ENCODE measurements around the gene HSD17B1. TPM values are rescaled to one million over a fixed set of nuclear protein-coding genes. Genes with fewer than 3 reads are reported as not detected.

The HSD17B1 gene
- total RNA-seq, 1 experiment from 2014 or later = 1.5 TPM

- H2AFZ ChIP-seq (ENCODE audit: low read length) = no peak overlapping the region
- H3K4me1 ChIP-seq (ENCODE audit: insufficient read depth, low read length) = no peaks in the 10 kb centered on the region
- no peaks in the 10 kb centered on the region for H3K36me3 ChIP-seq (ENCODE audit: low read depth, low read length)
- H3K9me2 ChIP-seq (replicated peaks; ENCODE audit: low read length) = no peaks in the 10 kb centered on the region
- DNase-seq = no peak
- H3K9me3 ChIP-seq (ENCODE audit: low read length) = no peaks in the 10 kb centered on the region
- no peak overlapping the region for H3K4me2 ChIP-seq (ENCODE audit: low read length)
- H3K27ac ChIP-seq (ENCODE audit: low read length) = no peak overlapping the region
- H3K79me2 ChIP-seq (ENCODE audit: low read length) = no peaks in the 10 kb centered on the region
- no peak overlapping the region for H3K4me3 ChIP-seq (ENCODE audit: low read length)
- intact Hi-C loops (cut with micrococcal nuclease) = no loop called here
- TF ChIP-seq EZH2phosphoT487 (IDR thresholded peaks at IDR 0.05; ENCODE audit: borderline replicate concordance, low read length) = no peak
- no peaks in the 10 kb centered on the region for H4K20me1 ChIP-seq (ENCODE audit: low read length)
- CTCF ChIA-PET = no interaction called here
- no peak overlapping the region for H3K9ac ChIP-seq (ENCODE audit: low read length)
- H3K27me3 ChIP-seq (ENCODE audit: low read length) = no peaks in the 10 kb centered on the region
- H3F3A ChIP-seq (ENCODE audit: low read length, unreplicated experiment) = no peaks in the 10 kb centered on the region
- POLR2A ChIA-PET (ENCODE audit: unreplicated experiment) = no interaction called here
- no TSS peak for BruUV-seq (replicated peaks)
- ATAC-seq = no peak
Measured at GRCh38 chr17:42512246-42512645, 40.5 kb upstream of the HSD17B1 start.

- no peak overlapping the region for H3K27ac ChIP-seq (ENCODE audit: low read length)
- H3K27me3 ChIP-seq (ENCODE audit: low read length) = no peaks in the 10 kb centered on the region
- TF ChIP-seq CTCF (conservative IDR thresholded peaks at IDR 0.05; ENCODE audit: low read depth, low read length) = no peak
- TF ChIP-seq EZH2phosphoT487 (IDR thresholded peaks at IDR 0.05; ENCODE audit: borderline replicate concordance, low read length) = no peak
- TF ChIP-seq EZH2 (IDR thresholded peaks at IDR 0.05; ENCODE audit: low read length, unreplicated experiment) = no peak
- H3K36me3 ChIP-seq (ENCODE audit: low read depth, low read length) = no peaks in the 10 kb centered on the region; the same call in 1 of the 2 replicates
- no peaks in the 10 kb centered on the region for H3K79me2 ChIP-seq (ENCODE audit: low read length)
- DNase-seq = no peak
- H2AFZ ChIP-seq (ENCODE audit: low read length) = no peak overlapping the region
- no peaks in the 10 kb centered on the region for H4K20me1 ChIP-seq (ENCODE audit: low read length)
- ATAC-seq = no peak
- H3K4me3 ChIP-seq (ENCODE audit: low read length) = no peak overlapping the region
- BruUV-seq (replicated peaks) = no TSS peak
- no peaks in the 10 kb centered on the region for H3F3A ChIP-seq (ENCODE audit: low read length, unreplicated experiment)
- H3K4me2 ChIP-seq (ENCODE audit: low read length) = no peak overlapping the region
- intact Hi-C loops (cut with micrococcal nuclease) = no loop called here
- ChIA-PET CTCF (no interaction called here), POLR2A (ENCODE audit: unreplicated experiment) (no interaction called here)
- H3K9ac ChIP-seq (ENCODE audit: low read length) = no peak overlapping the region
- H3K4me1 ChIP-seq (ENCODE audit: insufficient read depth, low read length) = no peaks in the 10 kb centered on the region
- no peaks in the 10 kb centered on the region for H3K9me2 ChIP-seq (replicated peaks; ENCODE audit: low read length)
- no peaks in the 10 kb centered on the region for H3K9me3 ChIP-seq (ENCODE audit: low read length)
Measured at GRCh38 chr17:42512733-42513251, 39.9 kb upstream of the HSD17B1 start.

- no peak overlapping the region for H3K4me2 ChIP-seq (ENCODE audit: low read length)
- DNase-seq (no peak), ATAC-seq (no peak)
- no peaks in the 10 kb centered on the region for H4K20me1 ChIP-seq (ENCODE audit: low read length)
- H3K36me3 ChIP-seq (ENCODE audit: low read depth, low read length) = no peaks in the 10 kb centered on the region; the same call in 1 of the 2 replicates
- TF ChIP-seq CTCF (conservative IDR thresholded peaks at IDR 0.05; ENCODE audit: low read depth, low read length) = no peak
- no peak for TF ChIP-seq EZH2 (IDR thresholded peaks at IDR 0.05; ENCODE audit: low read length, unreplicated experiment)
- no peak for TF ChIP-seq EZH2phosphoT487 (IDR thresholded peaks at IDR 0.05; ENCODE audit: borderline replicate concordance, low read length)
- H3K9me3 ChIP-seq (ENCODE audit: low read length) = no peaks in the 10 kb centered on the region
- BruUV-seq (replicated peaks) = no TSS peak
- no peaks in the 10 kb centered on the region for H3F3A ChIP-seq (ENCODE audit: low read length, unreplicated experiment)
- no peak overlapping the region for H3K4me3 ChIP-seq (ENCODE audit: low read length)
- H3K27me3 ChIP-seq (ENCODE audit: low read length) = no peaks in the 10 kb centered on the region
- intact Hi-C loops (cut with micrococcal nuclease) = no loop called here
- no peak overlapping the region for H3K9ac ChIP-seq (ENCODE audit: low read length)
- ChIA-PET POLR2A (ENCODE audit: unreplicated experiment) (no interaction called here), CTCF (no interaction called here)
- H3K9me2 ChIP-seq (replicated peaks; ENCODE audit: low read length) = no peaks in the 10 kb centered on the region
- peaks cover 3% of the 10 kb centered on the region for H3K4me1 ChIP-seq (ENCODE audit: insufficient read depth, low read length)
- no peak overlapping the region for H3K27ac ChIP-seq (ENCODE audit: low read length)
- H2AFZ ChIP-seq (ENCODE audit: low read length) = no peak overlapping the region
- no peaks in the 10 kb centered on the region for H3K79me2 ChIP-seq (ENCODE audit: low read length)
Measured at GRCh38 chr17:42513686-42514085, 39.0 kb upstream of the HSD17B1 start.

Measured in PC-3 (cell line).